GM12864 (cell line): ENCODE measurements around the gene TRIM31.

Experiments
- DNase-seq: peaks from one replicate; pipeline ENCODE4 v3.0.0-alpha.2; 2011; ENCODE audit warnings: low read depth
- H3K4me3 ChIP-seq: 2 replicates; pipeline ENCODE4 v1.5.1; 2011; ENCODE audit warnings: mild to moderate bottlenecking, low read depth, low read length, control low read depth
- CTCF ChIP-seq: IDR thresholded peaks from 2 replicates; pipeline ENCODE4 v1.5.1; 2011; ENCODE audit warnings: low read depth, mild to moderate bottlenecking, moderate library complexity, low read length, control low read depth, inconsistent platforms; ENCODE audit errors: missing control alignments

The TRIM31 gene

GRCh38 chr6:30066082-30066481 lies 46.8 kb downstream of the TRIM31 start:
- TF ChIP-seq CTCF, result no peak
- no peak for DNase-seq
- peak overlapping the region; percentile 52 for H3K4me3 ChIP-seq

- no peak for TF ChIP-seq CTCF
- H3K4me3 ChIP-seq, result no peak overlapping the region
- DNase-seq, result no peak
These were observed 49.6 kb downstream of the TRIM31 start for GRCh38 chr6:30063315-30063714.

GRCh38 chr6:30062471-30063178 lies 50.3 kb downstream of the TRIM31 start:
- DNase-seq, result no peak
- peak overlapping the region; percentile 95; the same call in 1 of the 2 replicates for H3K4me3 ChIP-seq
- no peak for TF ChIP-seq CTCF

GRCh38 chr6:30061858-30062458 lies 50.9 kb downstream of the TRIM31 start:
- TF ChIP-seq CTCF, result no peak
- H3K4me3 ChIP-seq, result peak overlapping the region; percentile 95
- no peak for DNase-seq

- peak; percentile 83 for DNase-seq
- H3K4me3 ChIP-seq, result peak within 1 kb of the TSS; percentile 95
- TF ChIP-seq CTCF, result no peak
These were observed 51.6 kb downstream of the TRIM31 start, which contains the start of gene POLR1H for GRCh38 chr6:30061092-30061857. Gene POLR1H (plus strand): TSS chr6:30061265. CDS start chr6:30061525, 260 bp downstream.

- TF ChIP-seq CTCF, result no peak
- DNase-seq, result no peak
- peak overlapping the region; percentile 95 for H3K4me3 ChIP-seq
These were observed 52.2 kb downstream of the TRIM31 start for GRCh38 chr6:30060606-30061091.
